ENCODE measurements around the gene PFKM.
"Not testable (repeated sequence)": the region's sequence is repeated elsewhere in the genome, so short reads cannot be mapped to it uniquely, and the experiment has no call there.

PFKM gene

GRCh38 chr12:48111312-48111693 is 7.9 kb upstream of the PFKM start:
- DNase-seq (ENCODE audit: low read depth) = not testable (repeated sequence)

- no peak for DNase-seq (ENCODE audit: low read depth)
Measured at GRCh38 chr12:48115957-48116356, 3.2 kb upstream of the PFKM start.

DNA sequence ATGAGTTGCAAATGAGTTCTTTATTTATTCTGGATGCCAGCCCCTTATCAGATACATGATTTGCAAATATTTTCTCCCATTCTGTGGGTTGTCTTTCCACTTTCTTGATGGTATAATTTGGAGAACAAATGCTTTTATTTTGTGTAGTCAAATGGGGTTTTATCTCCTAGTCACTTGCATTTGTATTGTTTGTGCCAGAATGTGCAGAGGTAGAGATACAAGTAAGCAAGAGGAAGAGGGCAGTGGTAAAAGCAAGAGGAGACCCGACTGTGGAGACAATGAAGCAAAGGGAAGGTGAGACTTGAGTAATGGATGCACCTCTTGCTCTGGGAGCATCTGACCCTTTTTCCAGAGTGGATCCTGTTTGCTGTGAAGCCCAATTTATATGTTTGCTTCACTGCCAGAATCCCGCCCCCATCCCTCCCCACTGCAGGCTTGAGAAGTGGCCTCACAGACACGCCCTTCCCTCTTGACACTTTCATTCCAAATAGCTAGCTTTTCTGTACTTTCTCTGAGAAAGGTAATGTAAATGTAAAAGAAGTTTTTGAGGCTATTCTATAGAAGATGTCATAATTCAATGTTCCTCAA is 786 bp upstream of the PFKM start:
- no peak for DNase-seq (ENCODE audit: low read depth)

DNA sequence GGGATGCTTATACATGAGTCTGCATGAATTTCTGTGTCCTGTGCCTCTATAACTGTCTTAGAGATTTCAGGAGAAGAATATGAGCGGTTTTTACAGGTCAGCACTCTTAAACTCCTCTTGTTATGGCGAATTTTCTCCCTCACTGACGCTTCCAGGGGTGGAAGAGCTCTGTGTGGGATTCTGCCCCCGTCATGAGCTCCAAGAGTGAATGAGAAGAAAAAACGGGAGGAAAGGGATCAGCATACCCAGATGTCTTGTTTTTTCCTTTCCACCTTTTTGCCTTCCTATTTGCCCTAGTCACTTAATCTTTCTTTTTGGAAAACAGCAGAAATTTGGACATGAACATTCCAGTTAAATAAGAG is 651 bp downstream of the PFKM start:
- DNase-seq (ENCODE audit: low read depth) = no peak

DNA sequence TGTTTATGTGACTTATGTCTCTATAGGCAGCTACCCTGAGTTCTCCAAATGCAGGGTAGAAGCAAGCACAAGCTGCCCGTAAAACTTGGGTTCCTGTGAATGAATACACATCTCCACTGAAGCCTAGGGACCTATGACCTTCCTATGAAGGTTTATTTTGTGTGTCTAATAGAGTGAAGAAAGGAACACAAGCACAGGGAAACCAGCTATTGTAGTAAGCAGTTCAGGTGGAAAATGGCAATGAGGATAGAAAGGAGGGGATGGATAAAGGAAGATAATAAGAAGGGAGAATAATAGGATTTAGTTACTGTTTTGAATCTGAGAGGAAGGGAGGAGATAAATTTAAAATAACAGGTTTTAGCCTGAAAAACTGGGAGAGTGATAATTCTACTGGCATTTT is 2.4 kb downstream of the PFKM start:
- no peak for DNase-seq (ENCODE audit: low read depth)

GRCh38 chr12:48122065-48122834 is 3.1 kb downstream of the PFKM start:
- no peak for DNase-seq (ENCODE audit: low read depth)

DNA sequence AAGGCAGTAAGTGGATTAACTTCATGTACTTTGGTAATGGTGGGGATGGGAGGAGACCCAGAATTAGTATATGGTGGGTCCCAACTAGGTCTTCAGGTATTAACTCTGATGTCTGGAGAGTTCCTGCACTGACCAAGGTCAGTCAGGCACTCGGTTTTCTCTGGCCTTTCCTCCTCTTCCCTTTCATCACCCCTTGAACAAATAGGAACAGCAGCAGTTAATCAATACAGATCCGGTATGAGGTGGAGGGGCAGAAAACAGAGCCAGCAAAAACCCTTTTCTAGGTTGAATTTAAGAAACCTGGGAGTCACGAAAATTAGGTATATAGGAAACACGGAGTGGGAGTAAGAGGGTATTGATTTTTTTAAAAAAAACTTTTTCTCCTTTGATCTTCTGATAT is 4.0 kb downstream of the PFKM start:
- DNase-seq (ENCODE audit: low read depth) = no peak

GRCh38 chr12:48125542-48125941 is 6.4 kb downstream of the PFKM start:
- not testable (repeated sequence) for DNase-seq (ENCODE audit: low read depth)

GRCh38 chr12:48125985-48126384 is 6.8 kb downstream of the PFKM start:
- DNase-seq (ENCODE audit: low read depth) = no peak

DNA sequence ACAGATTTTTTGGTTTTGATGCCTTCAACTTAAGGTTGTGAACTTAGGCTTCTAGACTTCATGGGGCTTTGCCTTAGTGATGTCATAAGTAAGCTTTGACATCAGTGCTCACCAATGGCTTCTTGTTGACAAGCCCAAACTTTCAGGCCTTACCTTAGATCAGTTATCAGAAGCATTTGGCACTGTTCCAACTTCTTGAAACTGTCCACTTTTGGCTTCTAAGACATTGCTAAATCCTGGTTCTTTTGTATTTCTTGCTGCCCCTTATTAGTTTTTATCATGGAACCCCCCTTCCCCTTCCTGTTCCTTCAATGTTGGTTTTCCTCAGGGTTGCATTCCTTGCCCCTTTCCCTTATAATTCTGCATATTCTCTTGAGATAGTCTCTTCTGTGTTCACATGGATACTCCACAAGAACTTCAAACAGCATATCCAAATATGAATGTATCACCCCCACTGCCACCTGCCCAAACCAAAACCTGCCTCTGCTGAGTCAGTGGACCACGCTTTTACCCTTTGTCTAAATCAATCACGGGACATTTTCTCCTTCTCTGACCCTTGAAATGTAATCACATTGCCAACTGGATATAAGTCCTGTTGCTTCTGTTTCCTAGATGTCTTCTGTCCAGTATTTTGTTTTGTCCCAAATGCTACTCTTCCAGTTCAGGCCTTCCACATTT is 7.9 kb downstream of the PFKM start:
- no peak for DNase-seq (ENCODE audit: low read depth)

DNA sequence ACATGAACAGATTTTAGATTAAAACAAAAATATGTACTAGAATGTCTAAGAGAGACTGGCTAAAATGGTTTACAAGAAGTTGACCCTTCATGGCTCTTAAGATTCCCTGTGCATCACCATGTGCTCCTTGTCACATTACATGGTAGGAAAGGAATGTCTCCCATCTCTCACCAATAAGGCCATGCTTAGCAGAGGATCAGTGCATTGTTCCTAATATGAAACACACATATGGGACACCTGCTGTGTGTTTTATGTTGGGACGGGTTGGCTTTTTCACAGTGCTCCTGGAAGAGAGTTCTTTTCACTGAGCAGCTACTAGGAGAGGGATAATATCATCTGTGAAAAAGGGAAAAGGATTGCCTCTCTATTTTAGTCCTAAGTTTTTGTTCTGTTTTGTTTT is 9.6 kb downstream of the PFKM start:
- no peak for DNase-seq (ENCODE audit: low read depth)

GRCh38 chr12:48129376-48129775 is 10.2 kb downstream of the PFKM start:
- DNase-seq (ENCODE audit: low read depth) = no peak

DNA sequence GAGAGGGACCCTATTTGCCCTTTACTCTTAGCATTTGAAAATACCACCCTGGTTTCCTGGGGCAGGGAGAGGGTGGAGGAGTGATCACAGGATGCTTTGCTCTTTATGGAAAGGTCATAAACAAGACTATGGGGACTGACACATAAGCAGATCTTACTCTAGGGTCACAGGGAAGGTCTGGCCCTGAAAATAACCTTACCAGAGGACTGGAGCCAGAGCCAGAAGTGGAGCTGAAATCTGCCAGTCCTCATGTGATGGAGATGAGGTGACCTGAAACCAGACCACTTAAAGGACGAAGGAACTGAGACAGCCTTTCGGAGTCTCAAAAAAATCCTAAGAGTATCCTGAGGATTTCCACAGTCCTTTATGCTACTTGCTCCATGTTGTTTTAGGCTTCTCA is 12.4 kb downstream of the PFKM start:
- no peak for DNase-seq (ENCODE audit: low read depth)

- no peak for DNase-seq (ENCODE audit: low read depth)
Measured at GRCh38 chr12:48132826-48133225, 13.7 kb downstream of the PFKM start.

GRCh38 chr12:48135027-48135426 is 15.9 kb downstream of the PFKM start:
- DNase-seq (ENCODE audit: low read depth) = no peak

- DNase-seq (ENCODE audit: low read depth) = no peak
Measured at GRCh38 chr12:48142818-48143674, 23.9 kb downstream of the PFKM start.

GRCh38 chr12:48143898-48144297 is 24.7 kb downstream of the PFKM start:
- no peak for DNase-seq (ENCODE audit: low read depth)

DNA sequence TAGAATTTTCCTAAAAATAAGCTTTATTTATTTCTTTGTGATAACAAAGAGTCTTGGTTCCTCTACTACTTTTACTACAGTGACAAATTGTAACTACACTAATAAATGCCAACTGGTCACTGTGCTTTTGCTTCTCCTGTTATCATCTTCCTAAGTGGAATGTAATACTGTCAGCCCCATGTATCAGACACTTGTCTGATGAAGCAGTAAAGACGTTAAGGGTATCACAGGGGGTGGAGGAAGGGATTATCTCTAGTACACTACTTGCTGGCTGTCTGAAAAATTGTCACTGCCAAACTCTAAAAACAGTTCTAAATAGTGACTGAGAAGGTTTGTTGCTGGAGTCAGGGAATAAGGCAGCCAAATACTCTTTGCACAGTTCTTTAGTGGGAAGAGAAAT is 26.8 kb downstream of the PFKM start:
- no peak for DNase-seq (ENCODE audit: low read depth)

DNA sequence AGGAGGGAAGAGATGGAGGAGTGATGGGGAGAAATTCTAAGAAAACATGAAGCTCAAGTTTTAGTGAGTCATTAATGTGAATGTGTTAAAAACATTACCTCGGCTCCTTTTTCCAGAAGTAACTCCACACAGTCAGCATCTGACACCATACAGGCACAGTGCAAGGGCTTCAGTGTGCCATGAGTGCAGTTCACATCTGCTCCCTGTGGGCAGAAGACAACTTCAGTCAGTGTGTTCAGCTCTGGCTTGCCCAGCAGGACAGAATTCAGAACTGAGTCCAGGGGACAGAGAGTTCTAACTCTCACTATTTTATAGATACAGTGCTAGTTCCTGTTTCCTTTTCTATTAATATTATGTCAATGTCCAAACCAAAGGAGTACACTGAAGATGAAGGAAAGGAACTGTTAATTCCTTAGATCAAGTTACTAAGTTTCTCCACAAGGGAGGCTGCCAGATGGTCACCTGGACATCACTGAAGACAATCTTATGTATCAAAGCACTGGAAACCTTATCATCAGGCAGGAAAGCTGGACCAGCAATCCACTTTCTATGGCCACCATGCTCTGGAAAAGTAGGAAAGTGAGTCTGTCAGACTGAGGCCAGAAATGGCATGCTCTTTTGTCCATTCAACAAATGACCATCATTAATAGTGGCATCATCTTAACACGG is 32.1 kb downstream of the PFKM start:
- no peak for DNase-seq (ENCODE audit: low read depth)

- not testable (repeated sequence) for DNase-seq (ENCODE audit: low read depth)
Measured at GRCh38 chr12:48155786-48156185, 36.6 kb downstream of the PFKM start.

DNA sequence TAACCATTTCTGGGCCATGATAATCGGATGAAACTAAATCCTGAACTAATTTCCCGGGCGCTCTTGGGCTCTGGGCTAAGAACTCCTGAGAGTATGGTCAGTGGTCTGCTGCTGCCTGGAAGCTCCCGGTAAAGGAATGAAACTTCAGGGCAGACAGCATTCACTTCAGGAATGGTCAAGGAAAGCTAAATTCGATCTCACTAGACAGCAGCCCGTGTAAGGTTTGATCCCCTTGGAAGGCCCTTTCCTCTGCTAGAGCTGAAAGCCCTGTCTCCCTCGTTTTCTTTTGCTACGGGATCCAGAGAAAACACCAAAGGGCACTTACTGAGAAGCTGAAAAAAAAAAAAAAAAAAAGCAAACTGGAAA is 37.5 kb downstream of the PFKM start:
- DNase-seq (ENCODE audit: low read depth) = no peak

All from stimulated activated CD4-positive, alpha-beta T cell treated with anti-CD3 and anti-CD28 coated beads, Interleukin-2, amount 100 ng/mL, for 4 hours (primary cell).